Prostate gland (tissue), 2 donors: ENCODE data around the gene FLYWCH1.

Experiments used
- POLR2A ChIP-seq: fragments of 450-650 bp; IDR thresholded peaks from one replicate; pipeline ENCODE4 v1.6.1; 2016; ENCODE audit warnings: antibody characterized with exemption, mild to moderate bottlenecking
- POLR2AphosphoS5 ChIP-seq: sonication (generic); formaldehyde crosslinking; IDR thresholded peaks from one replicate; pipeline ENCODE4 v1.6.1; 2017; ENCODE audit warnings: antibody characterized with exemption
- TF ChIP-seq, protein P1 (sequence below), 4 experiments: fragments of 200-600 bp in 2 of 4; fragments of 450-650 bp in 2 of 4; sonication (generic) in 2 of 4; IDR thresholded peaks; 1 replicate in 3 of 4; 2 replicates in 1 of 4; pipeline ENCODE4 v1.5.1; 2016 to 2019; ENCODE audit warnings: antibody characterized with exemption in 4 of 4, mild to moderate bottlenecking in 2 of 4, moderate library complexity in 2 of 4

DNA sequence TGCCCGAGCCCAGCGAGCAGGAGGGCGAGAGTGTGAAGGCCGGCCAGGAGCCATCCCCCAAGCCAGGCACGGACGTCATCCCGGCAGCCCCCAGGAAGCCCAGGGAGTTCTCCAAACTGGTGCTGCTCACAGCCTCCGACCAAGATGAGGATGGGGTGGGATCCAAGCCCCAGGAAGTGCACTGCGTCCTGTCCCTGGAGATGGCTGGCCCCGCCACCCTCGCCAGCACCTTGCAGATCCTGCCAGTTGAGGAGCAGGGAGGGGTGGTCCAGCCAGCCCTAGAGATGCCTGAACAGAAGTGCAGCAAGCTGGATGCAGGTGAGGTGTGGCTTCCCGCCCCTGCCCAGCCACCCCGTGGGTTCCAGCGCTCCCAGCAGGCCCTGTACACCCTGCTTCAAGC lies 18.0 kb downstream of the FLYWCH1 start:
- no peak for TF ChIP-seq POLR2A
- TF ChIP-seq, protein P1, sequence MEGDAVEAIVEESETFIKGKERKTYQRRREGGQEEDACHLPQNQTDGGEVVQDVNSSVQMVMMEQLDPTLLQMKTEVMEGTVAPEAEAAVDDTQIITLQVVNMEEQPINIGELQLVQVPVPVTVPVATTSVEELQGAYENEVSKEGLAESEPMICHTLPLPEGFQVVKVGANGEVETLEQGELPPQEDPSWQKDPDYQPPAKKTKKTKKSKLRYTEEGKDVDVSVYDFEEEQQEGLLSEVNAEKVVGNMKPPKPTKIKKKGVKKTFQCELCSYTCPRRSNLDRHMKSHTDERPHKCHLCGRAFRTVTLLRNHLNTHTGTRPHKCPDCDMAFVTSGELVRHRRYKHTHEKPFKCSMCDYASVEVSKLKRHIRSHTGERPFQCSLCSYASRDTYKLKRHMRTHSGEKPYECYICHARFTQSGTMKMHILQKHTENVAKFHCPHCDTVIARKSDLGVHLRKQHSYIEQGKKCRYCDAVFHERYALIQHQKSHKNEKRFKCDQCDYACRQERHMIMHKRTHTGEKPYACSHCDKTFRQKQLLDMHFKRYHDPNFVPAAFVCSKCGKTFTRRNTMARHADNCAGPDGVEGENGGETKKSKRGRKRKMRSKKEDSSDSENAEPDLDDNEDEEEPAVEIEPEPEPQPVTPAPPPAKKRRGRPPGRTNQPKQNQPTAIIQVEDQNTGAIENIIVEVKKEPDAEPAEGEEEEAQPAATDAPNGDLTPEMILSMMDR (IDR thresholded peaks at IDR 0.05): no peak
- TF ChIP-seq POLR2AphosphoS5: no peak
